ENCODE results near the gene KIF26A.

Gene KIF26A

Small RNAs within 50 kb of the gene (small RNA-seq; reads per million reads assigned to genes)
- 0 reads per million in 2 experiments for gene MIR203A

Data from SK-N-DZ (cell line).